Spleen (tissue), 11 donors: ENCODE measurements around the gene TRERF1. TPM values are rescaled to one million over a fixed set of nuclear protein-coding genes. Genes with fewer than 3 reads are reported as not detected.
A peak's percentile ranks its signal among the peaks of the same experiment; 100 is the strongest.

Source experiments
- DNase-seq: peaks from one replicate; pipeline ENCODE4 v3.0.0-alpha.2; 2020
- H3K27ac ChIP-seq, 8 donors: fragments of 200-600 bp; sonication (generic) in 7 of 8; 1 replicate in 4 of 8; 2 replicates in 4 of 8; pipeline versions ENCODE4 v1.5.0 to v1.8.0; 2016 to 2021; ENCODE audit warnings: inconsistent platforms in 4 of 8, mild to moderate bottlenecking in 4 of 8, moderate library complexity in 1 of 8
- H3K27me3 ChIP-seq, 7 donors: fragments of 200-600 bp; sonication (generic) in 6 of 7; replicated peaks in 1 of 7; 1 replicate in 4 of 7; 2 replicates in 3 of 7; pipeline versions ENCODE4 v1.5.0 to v1.8.0; 2016 to 2021; ENCODE audit warnings: inconsistent platforms in 3 of 7, mild to moderate bottlenecking in 1 of 7
- H3K36me3 ChIP-seq, 6 donors: fragments of 200-600 bp; sonication (generic) in 5 of 6; 1 replicate in 4 of 6; 2 replicates in 2 of 6; pipeline versions ENCODE4 v1.5.0 to v1.8.0; 2016 to 2021; ENCODE audit warnings: inconsistent platforms in 2 of 6
- H3K4me1 ChIP-seq, 6 donors: fragments of 200-600 bp; sonication (generic) in 5 of 6; 1 replicate in 3 of 6; 2 replicates in 3 of 6; pipeline versions ENCODE4 v1.5.0 to v1.8.0; 2016 to 2021; ENCODE audit warnings: inconsistent platforms in 3 of 6
- H3K4me3 ChIP-seq, 8 donors: fragments of 200-600 bp; sonication (generic) in 7 of 8; 1 replicate in 4 of 8; 2 replicates in 4 of 8; pipeline versions ENCODE4 v1.5.0 to v1.8.0; 2016 to 2021; ENCODE audit warnings: inconsistent platforms in 4 of 8, mild to moderate bottlenecking in 4 of 8, moderate library complexity in 2 of 8
- H3K9me3 ChIP-seq, 8 donors: fragments of 200-600 bp; sonication (generic) in 7 of 8; 1 replicate in 4 of 8; 2 replicates in 4 of 8; pipeline versions ENCODE4 v1.5.0 to v1.8.0; 2016 to 2021; ENCODE audit warnings: inconsistent platforms in 4 of 8
- CTCF ChIP-seq, 11 experiments: fragments of 200-600 bp in 7 of 11; fragments of 450-650 bp in 4 of 11; sonication (generic) in 4 of 11; IDR thresholded peaks in 8 of 11; conservative IDR thresholded peaks in 3 of 11; 1 replicate in 7 of 11; 2 replicates in 4 of 11; pipeline versions ENCODE4 v1.4.0 to v1.8.0; 2016 to 2021; ENCODE audit warnings: antibody characterized with exemption in 11 of 11, inconsistent platforms in 4 of 11, mild to moderate bottlenecking in 1 of 11
- POLR2A ChIP-seq, 3 donors: fragments of 450-650 bp; IDR thresholded peaks; one replicate each; pipeline ENCODE4 v1.5.1; 2017; ENCODE audit warnings: antibody characterized with exemption in 3 of 3, mild to moderate bottlenecking in 1 of 3
- POLR2AphosphoS5 ChIP-seq, 3 donors: sonication (generic); formaldehyde crosslinking; IDR thresholded peaks; one replicate each; pipeline ENCODE4 v1.5.1; 2017; ENCODE audit warnings: antibody characterized with exemption in 3 of 3
- WGBS, 5 donors: extraction: QIAGEN DNeasy Blood & Tissue Kit in 3 of 5; methylation state at CpG; one replicate each; pipeline versions ENCODE4 v1.1.5 to v1.1.7; 2013 to 2018; 5-methylcytosine and 5-hydroxymethylcytosine counted together
- intact Hi-C: fragments of 100-400 bp; cut with DNase I; formaldehyde crosslinking; loops from one replicate; pipeline ENCODE4 v1.15.0; 2023; ENCODE audit warnings: low total_unique reads
- polyA plus RNA-seq, 3 donors: library from polyadenylated mRNA; stranded (reverse); fragments of 200-250 nt; gene quantifications; one replicate each; pipeline ENCODE4 v1.2.1, GENCODE V29; 2013
- total RNA-seq, 7 donors: library from RNA; depleted of rRNA in 3 of 7; stranded (reverse); fragments of >200 nt in 3 of 7; fragmentation: NEBNext Ultra II Directional in 4 of 7; extraction: Animal tissue kit (Norgen Biotek cat#: 25700) in 4 of 7; gene quantifications; one replicate each; pipeline versions ENCODE4 v1.1.0 to v1.2.1, GENCODE V29; 2016 to 2021
- donor health status: healthy with polysubstance abuse.
- donor health status: DM: no; HTN: no; CAD: no; lungs with moderate emphysema.
- donor health status: DM: no; HTN: no; CAD: no.
- donor health status: Bipolar disorder and iron deficiency.
- donor health status: healthy.
- donor health status: DM: no; HTN: no; CAD: no.
- donor health status: DM: yes; HTN: yes; CAD: no.

TRERF1 gene
- total and polyA plus RNA-seq, 10 donors = 1.5 to 16.9 (median 12.4) TPM

- intact Hi-C loops = no loop called here
- peaks cover 8 to 72% (median 50%) of the 10 kb centered on the region in 6 donors for H3K4me1 ChIP-seq
- H3K27me3 ChIP-seq = no peaks in the 10 kb centered on the region
- no peaks in the 10 kb centered on the region for H3K9me3 ChIP-seq
- TF ChIP-seq CTCF (IDR thresholded peaks at IDR 0.05 in 8 of 11, conservative IDR thresholded peaks at IDR 0.05 in 3 of 11) (no peak), POLR2AphosphoS5 (IDR thresholded peaks at IDR 0.05) (no peak), POLR2A (IDR thresholded peaks at IDR 0.05) (no peak)
- WGBS, 5 donors = 78 to 92% (median 89%) methylated on average over 5 of the region's 5 CpGs
- no peak for DNase-seq
- H3K27ac ChIP-seq = peak overlapping the region in 1 of 8 donors; percentile 19
- no peaks in the 10 kb centered on the region for H3K36me3 ChIP-seq
- H3K4me3 ChIP-seq = no peak overlapping the region
Measured at GRCh38 chr6:42385339-42385738, 66.4 kb downstream of the TRERF1 start.

DNA sequence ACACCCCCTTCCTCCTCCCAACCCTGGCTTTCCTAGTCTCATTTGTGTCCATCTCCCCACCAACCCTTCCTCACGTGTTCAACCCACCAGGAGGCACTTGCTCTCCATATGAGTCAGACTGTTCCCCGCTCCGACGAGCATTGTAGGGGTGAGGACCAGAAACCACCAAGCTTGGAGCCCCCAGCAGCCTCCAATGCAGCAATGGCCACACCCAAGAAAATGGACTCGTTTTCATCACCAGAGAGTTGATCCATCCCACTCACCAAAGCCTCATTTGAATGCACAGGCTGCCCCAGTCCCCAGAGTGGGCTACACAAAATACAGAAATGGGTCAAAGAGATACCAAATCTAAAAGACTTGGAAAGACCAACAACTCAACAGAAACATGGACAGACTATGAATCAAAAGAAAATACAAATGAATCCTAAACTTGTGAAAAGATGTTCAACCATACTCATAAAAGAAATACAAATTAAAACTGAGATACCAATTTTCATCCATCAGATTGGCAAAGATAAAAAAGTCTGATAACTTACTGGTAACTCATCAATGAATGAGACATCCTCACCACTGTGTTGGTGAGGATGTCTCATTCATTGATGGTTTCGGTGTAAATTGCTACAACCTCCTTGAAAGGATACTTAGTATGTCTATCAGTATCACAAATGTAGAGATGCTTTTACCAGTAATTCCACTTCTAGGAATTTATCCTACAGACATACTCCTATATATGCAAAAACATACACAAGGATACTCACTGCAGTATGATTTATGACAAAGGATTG lies 68.1 kb downstream of the TRERF1 start:
- DNase-seq = no peak
- no peaks in the 10 kb centered on the region for H3K9me3 ChIP-seq
- 68 to 91% (median 75%) methylated on average over 6 of the region's 6 CpGs for WGBS, 5 donors
- no peak overlapping the region for H3K4me3 ChIP-seq
- H3K27ac ChIP-seq = no peak overlapping the region
- H3K27me3 ChIP-seq = no peaks in the 10 kb centered on the region
- peaks cover 5 to 72% (median 45%) of the 10 kb centered on the region in 6 donors for H3K4me1 ChIP-seq
- TF ChIP-seq POLR2AphosphoS5 (IDR thresholded peaks at IDR 0.05) = no peak
- no peak for TF ChIP-seq CTCF (IDR thresholded peaks at IDR 0.05 in 8 of 11, conservative IDR thresholded peaks at IDR 0.05 in 3 of 11)
- TF ChIP-seq POLR2A (IDR thresholded peaks at IDR 0.05) = no peak
- intact Hi-C loops = no loop called here
- no peaks in the 10 kb centered on the region for H3K36me3 ChIP-seq

DNA sequence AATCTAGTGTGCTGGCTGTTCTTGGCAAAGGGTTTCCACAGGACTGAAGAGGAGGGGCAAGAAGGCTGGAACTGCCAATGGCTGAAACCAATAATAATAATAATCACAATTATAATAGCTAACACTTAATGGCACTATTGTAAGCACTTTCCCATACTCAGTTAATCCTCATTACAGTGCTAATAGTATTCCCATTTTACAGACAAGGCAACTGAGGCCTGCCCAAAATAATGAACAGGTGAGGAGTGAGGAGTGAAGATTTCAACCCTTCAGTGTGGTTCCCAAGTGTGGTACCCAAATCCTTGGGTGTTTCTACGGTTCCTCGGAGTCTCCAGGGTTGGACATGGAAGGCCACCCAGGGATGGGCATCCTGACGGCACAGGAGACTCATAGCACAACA lies 69.9 kb downstream of the TRERF1 start:
- Histone ChIP-seq H3K4me1 (peaks cover 0 to 69% (median 38%) of the 10 kb centered on the region in 6 donors), H3K27me3 (no peaks in the 10 kb centered on the region), H3K27ac (peak overlapping the region in 2 of 8 donors; percentile 70 to 76), H3K4me3 (no peak overlapping the region), H3K9me3 (no peaks in the 10 kb centered on the region), H3K36me3 (no peaks in the 10 kb centered on the region)
- no peak for DNase-seq
- intact Hi-C loops = no loop called here
- TF ChIP-seq CTCF (IDR thresholded peaks at IDR 0.05 in 8 of 11, conservative IDR thresholded peaks at IDR 0.05 in 3 of 11) (no peak), POLR2AphosphoS5 (IDR thresholded peaks at IDR 0.05) (no peak), POLR2A (IDR thresholded peaks at IDR 0.05) (no peak)
- 94 to 100% (median 96%) methylated on average over 3 of the region's 3 CpGs for WGBS, 5 donors

DNA sequence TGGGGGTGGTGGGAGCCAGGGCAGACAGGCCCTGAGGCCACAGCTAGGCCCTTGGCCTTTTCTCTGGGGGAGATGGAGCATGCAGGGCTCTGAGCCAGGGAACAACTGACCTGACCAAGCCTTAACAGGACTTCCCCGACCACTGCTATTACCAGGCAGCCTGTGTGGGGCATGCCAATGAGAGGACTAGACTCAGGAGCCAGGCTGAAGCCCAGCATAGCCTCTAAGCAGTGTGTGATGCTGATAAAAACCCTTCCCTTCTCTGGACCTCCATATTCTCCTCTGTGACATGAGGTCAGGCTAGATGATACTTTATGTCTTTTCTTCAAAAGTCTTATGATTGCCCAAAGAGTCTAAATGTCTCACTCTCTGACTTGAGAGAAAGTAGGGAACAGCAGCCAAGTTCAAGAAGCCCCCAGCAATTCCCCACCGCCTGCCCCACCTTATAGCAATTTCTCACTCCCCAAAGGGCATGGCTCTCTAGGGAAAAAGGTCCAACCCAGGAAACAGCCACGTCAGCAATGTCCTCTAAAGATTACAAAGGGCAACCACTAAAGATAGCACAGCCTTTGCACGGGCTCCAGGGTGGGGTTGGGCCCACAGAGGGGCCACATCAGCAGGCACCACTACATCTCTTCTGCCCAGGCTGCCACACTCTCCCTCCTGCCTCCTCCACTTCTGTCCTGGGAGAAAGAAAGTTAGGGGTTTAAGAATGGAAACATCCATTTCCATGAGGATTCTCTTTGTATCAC lies 71.3 kb downstream of the TRERF1 start:
- no peaks in the 10 kb centered on the region for H3K27me3 ChIP-seq
- peak overlapping the region in 4 of 8 donors; percentile 20 to 76 (median 58) for H3K27ac ChIP-seq
- TF ChIP-seq POLR2AphosphoS5 (IDR thresholded peaks at IDR 0.05) (peak in 2 of 3 donors; percentile 27 to 30), POLR2A (IDR thresholded peaks at IDR 0.05) (no peak)
- intact Hi-C loops = no loop called here
- no peak for DNase-seq
- no peaks in the 10 kb centered on the region for H3K9me3 ChIP-seq
- 35 to 53% (median 42%) methylated on average over 4 of the region's 4 CpGs for WGBS, 5 donors
- H3K4me3 ChIP-seq = no peak overlapping the region
- no peaks in the 10 kb centered on the region for H3K36me3 ChIP-seq
- H3K4me1 ChIP-seq = peaks cover 0 to 62% (median 34%) of the 10 kb centered on the region in 6 donors
